Measurements from ENCODE around the gene MAST4.

GRCh38 chr5:66851306-66851705 lies 255.1 kb downstream of the MAST4 start:
- no peak for TF ChIP-seq EZH2 (IDR thresholded peaks at IDR 0.05)
- TF ChIP-seq POLR2AphosphoS5 (IDR thresholded peaks at IDR 0.05; ENCODE audit: borderline replicate concordance, low read depth, low read length) = no peak

All from SK-N-MC (cell line).